ENCODE results near the gene PRKCQ. TPM values are rescaled to one million over a fixed set of nuclear protein-coding genes. Genes with fewer than 3 reads are reported as not detected.
"Not testable (repeated sequence)": the region's sequence is repeated elsewhere in the genome, so short reads cannot be mapped to it uniquely, and the experiment has no call there.

PRKCQ gene
- total RNA-seq, 1 experiment from 2014 or later = 12.1 TPM

DNA sequence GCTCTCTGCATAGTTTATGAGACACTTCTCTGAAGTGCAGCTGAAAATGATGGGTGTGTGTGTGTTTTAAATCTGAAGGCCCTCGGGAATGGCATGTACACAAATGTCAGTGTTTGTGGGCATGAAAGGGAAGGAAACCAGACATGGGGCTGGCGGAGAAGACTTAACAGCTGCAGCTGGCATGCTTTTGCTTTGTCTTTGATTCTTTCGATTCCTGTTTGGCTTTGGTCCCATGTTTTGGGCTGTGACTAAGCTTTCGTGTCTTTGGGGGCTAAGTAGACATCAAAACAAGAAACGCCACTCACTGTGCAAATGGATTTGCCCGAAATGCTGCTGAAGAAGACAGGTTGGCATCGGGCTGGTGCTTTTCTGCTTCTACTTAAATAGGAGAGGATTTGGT lies 198.0 kb downstream of the PRKCQ start:
- Histone ChIP-seq H2BK5ac (ENCODE audit: insufficient read length, low read length) (no peak overlapping the region), H3K4me2 (ENCODE audit: insufficient read depth, insufficient read length, low read length) (no peak overlapping the region), H2BK15ac (ENCODE audit: low read depth, low read length) (no peak overlapping the region), H3K79me2 (ENCODE audit: insufficient read depth, low read length) (no peaks in the 10 kb centered on the region), H4K8ac (replicated peaks; ENCODE audit: insufficient read length, low read depth, low read length) (no peak overlapping the region), H3K9me3 (ENCODE audit: control insufficient read depth, low read depth, low read length) (peaks cover 31% of the 10 kb centered on the region), H3K9ac (ENCODE audit: extremely low read depth, insufficient read length, low read length) (no peak overlapping the region), H3K56ac (ENCODE audit: insufficient read length, low read depth, low read length) (no peak overlapping the region), H3K18ac (ENCODE audit: insufficient read length, low read depth, low read length) (no peak overlapping the region), H3K27ac (ENCODE audit: insufficient read length, low read depth, low read length) (no peak overlapping the region), H3K4ac (ENCODE audit: low read depth, low read length) (no peak overlapping the region), H3K14ac (ENCODE audit: insufficient read depth, low read length) (no peak overlapping the region), H2BK12ac (ENCODE audit: insufficient read length, low read depth, low read length) (no peak overlapping the region), H3K4me1 (ENCODE audit: insufficient read depth, low read length) (no peaks in the 10 kb centered on the region), H3K23ac (ENCODE audit: insufficient read length, low read depth, low read length) (no peak overlapping the region), H3T11ph (ENCODE audit: low read length) (no peak overlapping the region), H4K91ac (ENCODE audit: insufficient read length, low read depth, low read length) (no peak overlapping the region), H4K5ac (ENCODE audit: insufficient read length, low read depth, low read length) (no peak overlapping the region), H2AFZ (ENCODE audit: low read length) (no peak overlapping the region), H3K23me2 (ENCODE audit: insufficient read length, low read depth, low read length, poor library complexity, severe bottlenecking) (no peaks in the 10 kb centered on the region), H2BK120ac (ENCODE audit: low read depth, low read length, poor library complexity, severe bottlenecking) (no peak overlapping the region), H2AK5ac (ENCODE audit: insufficient read length, low read length) (no peak overlapping the region), H3K79me1 (ENCODE audit: insufficient read depth, low read depth, low read length, poor library complexity, severe bottlenecking) (no peaks in the 10 kb centered on the region), H3K27me3 (ENCODE audit: insufficient read depth, low read length) (no peaks in the 10 kb centered on the region), H4K20me1 (ENCODE audit: control insufficient read depth, insufficient read depth, insufficient read length) (no peaks in the 10 kb centered on the region), H2BK20ac (ENCODE audit: low read depth, low read length, poor library complexity, severe bottlenecking) (no peak overlapping the region)
- DNase-seq = no peak
- Mint-ChIP-seq H3K4me1 (no peaks in the 10 kb centered on the region), H3K9me3 (peaks cover 54% of the 10 kb centered on the region in 2 experiments), H3K36me3 (ENCODE audit: insufficient read depth in 1 of 3, low read depth in 3 of 3) (peaks cover 22 to 48% (median 44%) of the 10 kb centered on the region in 3 experiments), H3K27me3 (ENCODE audit: low read depth) (no peaks in the 10 kb centered on the region; the same call in none of the 2 replicates), H3K4me3 (no peak overlapping the region), H3K27ac (no peak overlapping the region)
- TF ChIP-seq, protein P1, sequence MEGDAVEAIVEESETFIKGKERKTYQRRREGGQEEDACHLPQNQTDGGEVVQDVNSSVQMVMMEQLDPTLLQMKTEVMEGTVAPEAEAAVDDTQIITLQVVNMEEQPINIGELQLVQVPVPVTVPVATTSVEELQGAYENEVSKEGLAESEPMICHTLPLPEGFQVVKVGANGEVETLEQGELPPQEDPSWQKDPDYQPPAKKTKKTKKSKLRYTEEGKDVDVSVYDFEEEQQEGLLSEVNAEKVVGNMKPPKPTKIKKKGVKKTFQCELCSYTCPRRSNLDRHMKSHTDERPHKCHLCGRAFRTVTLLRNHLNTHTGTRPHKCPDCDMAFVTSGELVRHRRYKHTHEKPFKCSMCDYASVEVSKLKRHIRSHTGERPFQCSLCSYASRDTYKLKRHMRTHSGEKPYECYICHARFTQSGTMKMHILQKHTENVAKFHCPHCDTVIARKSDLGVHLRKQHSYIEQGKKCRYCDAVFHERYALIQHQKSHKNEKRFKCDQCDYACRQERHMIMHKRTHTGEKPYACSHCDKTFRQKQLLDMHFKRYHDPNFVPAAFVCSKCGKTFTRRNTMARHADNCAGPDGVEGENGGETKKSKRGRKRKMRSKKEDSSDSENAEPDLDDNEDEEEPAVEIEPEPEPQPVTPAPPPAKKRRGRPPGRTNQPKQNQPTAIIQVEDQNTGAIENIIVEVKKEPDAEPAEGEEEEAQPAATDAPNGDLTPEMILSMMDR (conservative IDR thresholded peaks at IDR 0.05) = no peak
- no CpG with 5 or more reads among the region's 7 CpGs for whole genome bisulfite sequencing (ENCODE audit: extremely low coverage, insufficient read length, low lambda C conversion rate)

DNA sequence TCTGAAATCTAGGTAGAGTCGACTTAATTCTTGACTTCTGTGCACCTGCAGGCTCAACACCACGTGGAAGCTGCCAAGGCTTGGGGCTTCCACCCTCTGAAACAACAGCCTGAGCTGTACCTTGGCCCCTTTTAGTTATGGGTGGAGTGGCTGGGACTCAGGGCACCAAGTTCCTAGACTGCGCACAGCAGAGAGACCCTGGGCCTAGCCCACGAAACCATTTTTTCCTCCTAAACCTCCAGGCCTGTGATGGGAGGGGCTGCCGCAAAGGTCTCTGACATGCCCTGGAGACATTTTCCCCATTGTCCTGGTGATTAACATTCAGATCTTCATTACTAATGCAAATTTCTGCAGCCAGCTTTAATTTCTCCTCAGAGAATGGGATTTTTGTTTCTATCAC lies 199.6 kb downstream of the PRKCQ start:
- H3K4me1 Mint-ChIP-seq; H3K4me1 ChIP-seq (ENCODE audit: insufficient read depth, low read length); H3K4me3 Mint-ChIP-seq; H4K20me1 ChIP-seq (ENCODE audit: control insufficient read depth, insufficient read depth, insufficient read length); H4K8ac ChIP-seq (replicated peaks; ENCODE audit: insufficient read length, low read depth, low read length); H3K27me3 ChIP-seq (ENCODE audit: insufficient read depth, low read length); H3T11ph ChIP-seq (ENCODE audit: low read length); H3K27ac ChIP-seq (ENCODE audit: insufficient read length, low read depth, low read length); H2BK15ac ChIP-seq (ENCODE audit: low read depth, low read length); H3K18ac ChIP-seq (ENCODE audit: insufficient read length, low read depth, low read length); H3K4ac ChIP-seq (ENCODE audit: low read depth, low read length); H4K91ac ChIP-seq (ENCODE audit: insufficient read length, low read depth, low read length); H2BK5ac ChIP-seq (ENCODE audit: insufficient read length, low read length); H2BK20ac ChIP-seq (ENCODE audit: low read depth, low read length, poor library complexity, severe bottlenecking); H3K27ac Mint-ChIP-seq; DNase-seq; H3K79me1 ChIP-seq (ENCODE audit: insufficient read depth, low read depth, low read length, poor library complexity, severe bottlenecking); H2BK120ac ChIP-seq (ENCODE audit: low read depth, low read length, poor library complexity, severe bottlenecking); H4K5ac ChIP-seq (ENCODE audit: insufficient read length, low read depth, low read length); H3K9ac ChIP-seq (ENCODE audit: extremely low read depth, insufficient read length, low read length); H2AFZ ChIP-seq (ENCODE audit: low read length); H3K79me2 ChIP-seq (ENCODE audit: insufficient read depth, low read length); H3K4me2 ChIP-seq (ENCODE audit: insufficient read depth, insufficient read length, low read length); H3K23me2 ChIP-seq (ENCODE audit: insufficient read length, low read depth, low read length, poor library complexity, severe bottlenecking); H3K27me3 Mint-ChIP-seq (ENCODE audit: low read depth); H2BK12ac ChIP-seq (ENCODE audit: insufficient read length, low read depth, low read length); H3K23ac ChIP-seq (ENCODE audit: insufficient read length, low read depth, low read length); H3K14ac ChIP-seq (ENCODE audit: insufficient read depth, low read length); H2AK5ac ChIP-seq (ENCODE audit: insufficient read length, low read length); H3K56ac ChIP-seq (ENCODE audit: insufficient read length, low read depth, low read length): not testable (repeated sequence)
- H3K9me3 ChIP-seq (ENCODE audit: control insufficient read depth, low read depth, low read length) = peaks cover 31% of the 10 kb centered on the region
- peaks cover 22 to 63% (median 44%) of the 10 kb centered on the region in 3 experiments for H3K36me3 Mint-ChIP-seq (ENCODE audit: insufficient read depth in 1 of 3, low read depth in 3 of 3)
- peaks cover 54 to 59% of the 10 kb centered on the region in 2 experiments for H3K9me3 Mint-ChIP-seq
- WGBS (ENCODE audit: extremely low coverage, insufficient read length, low lambda C conversion rate) = no CpG with 5 or more reads among the region's 5 CpGs
